ENCODE results near the gene FAM227A.

- no peak for TF ChIP-seq POLR2AphosphoS5 (IDR thresholded peaks at IDR 0.05; ENCODE audit: borderline replicate concordance, low read depth, low read length)
- TF ChIP-seq EZH2 (IDR thresholded peaks at IDR 0.05), result no peak
- no peak for TF ChIP-seq FOXP2 (optimal IDR thresholded peaks at IDR 0.05; ENCODE audit: control extremely low read depth, extremely low read length, insufficient read depth)
Measured at GRCh38 chr22:38628444-38628843, 27.7 kb downstream of the FAM227A start.

All from SK-N-MC (cell line).